ENCODE measurements around the gene MBD5. TPM values are rescaled to one million over a fixed set of nuclear protein-coding genes. Genes with fewer than 3 reads are reported as not detected.
"Not testable (repeated sequence)": the region's sequence is repeated elsewhere in the genome, so short reads cannot be mapped to it uniquely, and the experiment has no call there.

The MBD5 gene
- total and polyA plus RNA-seq, 2 of the 4 experiments (the other 2 are of a cell fraction), result 9.8 to 14.2 TPM

DNA sequence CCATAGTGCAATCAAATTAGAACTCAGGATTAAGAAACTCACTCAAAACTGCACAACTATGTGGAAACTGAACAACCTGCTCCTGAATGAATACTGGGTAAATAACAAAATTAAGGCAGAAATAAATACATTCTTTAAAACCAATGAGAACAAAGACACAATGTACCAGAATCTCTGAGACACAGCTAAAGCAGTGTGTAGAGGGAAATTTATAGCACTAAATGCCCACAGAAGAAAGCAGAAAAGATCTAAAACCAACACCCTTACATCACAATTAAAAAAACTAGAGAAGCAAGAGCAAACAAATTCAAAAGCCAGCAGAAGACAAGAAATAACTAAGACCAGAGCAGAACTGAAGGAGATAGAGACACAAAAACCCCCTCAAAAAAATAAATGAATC lies 18.5 kb upstream of the MBD5 start:
- H2AFZ ChIP-seq (replicated peaks; ENCODE audit: low read length, poor library complexity); H4K8ac ChIP-seq (ENCODE audit: low read depth in 2 of 2, low read length in 2 of 2); DNase-seq; H3K9me1 ChIP-seq (ENCODE audit: insufficient read depth, low read length); H2AK9ac ChIP-seq (replicated peaks; ENCODE audit: low read depth, low read length, poor library complexity); H3K36me3 ChIP-seq (ENCODE audit: control insufficient read depth, insufficient read depth, low read length); H3K14ac ChIP-seq (replicated peaks; ENCODE audit: low read depth, low read length); H3K4me2 ChIP-seq (ENCODE audit: low read depth, low read length); H3K23ac ChIP-seq (ENCODE audit: low read depth, low read length); H3K27ac ChIP-seq (ENCODE audit: insufficient read depth, low read length); H3K56ac ChIP-seq (ENCODE audit: extremely low read depth, insufficient read depth, low read length); H2BK15ac ChIP-seq (ENCODE audit: low read depth, low read length); H4K20me1 ChIP-seq (ENCODE audit: insufficient read depth, low read length); dilution Hi-C loops (cut with HindIII; ENCODE audit: low sequenced_read_pairs, unreplicated experiment); BruUV-seq (replicated peaks); H3K9me3 ChIP-seq (ENCODE audit: control insufficient read depth, insufficient read depth, low read length); H3K4me1 ChIP-seq (ENCODE audit: control insufficient read depth, insufficient read depth, low read length); POLR2A ChIA-PET (ENCODE audit: unreplicated experiment); in situ Hi-C loops (cut with MboI; ENCODE audit: low sequenced_read_pairs); H3K9ac ChIP-seq (ENCODE audit: low read depth, low read length); H3K4ac ChIP-seq (ENCODE audit: low read depth, low read length); intact Hi-C loops (cut with micrococcal nuclease); H3K4me3 ChIP-seq (ENCODE audit: insufficient read depth, low read depth, low read length); H2BK120ac ChIP-seq (ENCODE audit: low read depth, low read length); H4K5ac ChIP-seq (ENCODE audit: low read depth, low read length); ATAC-seq (ENCODE audit: low read depth); H2AK5ac ChIP-seq (ENCODE audit: low read depth, low read length); H2BK5ac ChIP-seq (ENCODE audit: low read depth, low read length, poor library complexity, severe bottlenecking); H3K27me3 ChIP-seq (ENCODE audit: control insufficient read depth, insufficient read depth, low read length); H4K91ac ChIP-seq (ENCODE audit: insufficient read depth, low read depth, low read length); H3K18ac ChIP-seq (ENCODE audit: low read depth, low read length); H2BK20ac ChIP-seq (ENCODE audit: low read depth, low read length): not testable (repeated sequence)
- H3K79me1 ChIP-seq (ENCODE audit: low read depth in 1 of 2, low read length in 2 of 2), result peaks cover 18 to 32% of the 10 kb centered on the region in 2 experiments
- CTCF ChIA-PET, result interaction anchor here (0.6 kb wide), 1 partner anchor 375 kb away, joined by 3 read pairs; no protein-coding TSS in a partner anchor

All from IMR-90 (cell line).